GM12892 (cell line): ENCODE data around the gene AGRN.

Source experiments
- DNase-seq: peaks from one replicate; pipeline ENCODE4 v3.0.0; 2011; ENCODE audit not compliant: insufficient read length
- FAIRE-seq: peaks from 2 replicates; lab custom pipeline; 2011; peaks lifted over from hg19 to GRCh38; lab: Jason Lieb, UNC
- POLR2A ChIP-seq: IDR thresholded peaks from 2 replicates; pipeline ENCODE4 v1.6.1; 2011; ENCODE audit warnings: low read depth, low read length, control low read depth
- POLR2AphosphoS5 ChIP-seq: IDR thresholded peaks from 2 replicates; pipeline ENCODE4 v1.6.1; 2011; ENCODE audit warnings: low read depth, low read length, control low read depth
- TAF1 ChIP-seq: IDR thresholded peaks from 2 replicates; pipeline ENCODE4 v1.6.1; 2011; ENCODE audit warnings: low read depth, mild to moderate bottlenecking, control low read depth, low read length, borderline replicate concordance

AGRN gene

GRCh38 chr1:1031659-1032235 lies 11.8 kb downstream of the AGRN start:
- FAIRE-seq (no peak), DNase-seq (no peak)
- TF ChIP-seq POLR2AphosphoS5 (no peak), TAF1 (no peak), POLR2A (no peak)

GRCh38 chr1:1032424-1032823 lies 12.5 kb downstream of the AGRN start:
- no peak for DNase-seq
- no peak for TF ChIP-seq POLR2A
- no peak for TF ChIP-seq TAF1
- no peak for TF ChIP-seq POLR2AphosphoS5
- FAIRE-seq: no peak

- FAIRE-seq: peak; percentile 99
- TF ChIP-seq POLR2A (no peak), POLR2AphosphoS5 (no peak), TAF1 (no peak)
- DNase-seq: peak; percentile 98
Observed at GRCh38 chr1:1033009-1033587, 13.2 kb downstream of the AGRN start.

- FAIRE-seq (no peak), DNase-seq (no peak)
Observed at GRCh38 chr1:1033731-1034438, 14.0 kb downstream of the AGRN start.

DNA sequence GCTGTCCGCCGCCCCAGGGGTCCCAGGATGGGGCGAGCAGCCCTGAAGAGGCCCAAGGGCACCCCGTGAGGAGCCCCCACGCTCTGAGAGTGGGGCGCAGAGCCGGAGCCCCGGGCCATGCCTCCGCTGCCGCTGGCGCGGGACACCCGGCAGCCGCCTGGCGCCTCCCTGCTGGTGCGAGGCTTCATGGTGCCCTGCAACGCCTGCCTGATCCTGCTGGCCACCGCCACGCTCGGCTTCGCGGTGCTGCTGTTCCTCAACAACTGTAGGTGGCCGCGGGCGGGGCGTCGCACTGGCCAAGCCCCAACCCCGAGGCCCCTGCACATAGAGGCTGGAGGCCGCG lies 14.5 kb downstream of the AGRN start:
- TF ChIP-seq TAF1 (no peak), POLR2AphosphoS5 (no peak), POLR2A (no peak)
- no peak for DNase-seq
- FAIRE-seq: no peak

More at GRCh38 chr1:1033731-1034438, 14.0 kb downstream of the AGRN start:
- no peak for TF ChIP-seq POLR2AphosphoS5
- no peak for TF ChIP-seq POLR2A
- TF ChIP-seq TAF1: no peak

GRCh38 chr1:1035291-1035943 lies 15.5 kb downstream of the AGRN start:
- no peak for DNase-seq
- no peak for FAIRE-seq
- TF ChIP-seq TAF1: no peak
- TF ChIP-seq POLR2A: no peak
- no peak for TF ChIP-seq POLR2AphosphoS5

- TF ChIP-seq TAF1: no peak
- TF ChIP-seq POLR2A: no peak
- TF ChIP-seq POLR2AphosphoS5: no peak
- DNase-seq (no peak), FAIRE-seq (no peak)
Observed at GRCh38 chr1:1037366-1038327, 17.7 kb downstream of the AGRN start.

DNA sequence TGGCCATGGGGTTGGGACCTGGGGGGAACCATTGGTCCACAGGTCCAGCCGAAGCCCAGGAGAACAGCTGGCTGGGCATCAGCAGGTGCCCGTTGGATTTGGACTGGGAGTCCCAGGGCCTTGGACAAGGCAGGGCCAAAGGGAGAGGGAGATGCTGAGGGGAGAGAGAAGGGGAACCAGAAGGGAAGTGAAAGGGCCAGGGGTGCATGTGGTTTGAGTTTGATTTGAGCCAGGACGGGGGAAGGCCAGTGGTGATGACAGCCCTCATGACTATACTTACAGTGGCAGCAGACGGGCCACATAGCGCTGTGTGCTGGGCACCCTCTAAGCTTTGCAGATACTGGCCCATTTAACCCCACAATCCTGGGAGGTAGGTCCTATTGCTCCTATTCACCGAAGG lies 18.8 kb downstream of the AGRN start:
- FAIRE-seq (peak; percentile 98), DNase-seq (peak; percentile 70)
- TF ChIP-seq POLR2A (no peak), TAF1 (no peak), POLR2AphosphoS5 (no peak)

DNA sequence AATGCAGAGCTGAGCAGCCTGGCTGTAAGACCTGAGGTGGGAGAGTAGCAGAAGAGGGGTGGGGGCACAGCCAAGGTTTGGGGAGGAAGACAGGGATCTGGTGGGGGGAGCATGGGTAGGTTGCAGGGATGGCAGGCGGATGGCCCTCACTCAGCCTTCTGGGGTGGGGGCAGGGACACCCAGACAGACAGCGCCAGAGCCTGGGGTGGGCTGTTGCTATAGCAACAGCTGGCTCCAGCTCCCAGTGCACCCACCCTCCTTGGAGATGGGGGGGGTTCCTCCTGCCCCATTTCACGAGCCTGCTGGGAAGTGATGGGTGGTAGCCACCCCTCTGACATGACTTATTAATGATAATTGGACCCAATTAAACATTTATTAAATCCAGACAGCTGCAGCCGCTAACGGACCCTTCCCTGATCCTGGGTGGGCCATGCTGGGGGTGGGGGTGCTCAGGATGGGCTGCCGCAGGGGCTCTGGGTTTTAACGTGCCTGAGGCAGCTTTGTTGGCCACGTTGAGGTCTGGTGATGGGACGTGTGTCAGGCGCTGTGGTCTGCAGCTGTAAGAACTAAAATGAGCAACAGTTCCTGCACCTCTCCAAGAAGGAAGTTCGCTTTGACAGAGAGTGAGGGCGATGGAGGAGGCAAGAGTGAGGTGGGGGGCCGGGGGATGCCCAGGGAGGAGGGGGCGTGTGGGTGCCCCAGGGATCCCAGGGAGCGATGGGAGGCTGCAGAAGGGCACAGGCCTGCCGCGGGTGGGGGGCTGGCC lies 19.4 kb downstream of the AGRN start:
- DNase-seq: no peak
- no peak for TF ChIP-seq POLR2AphosphoS5
- no peak for TF ChIP-seq POLR2A
- no peak for TF ChIP-seq TAF1
- peak; percentile 40 for FAIRE-seq
